Activated B cell treated with CpG ODN at 0.5 μM for 24 hours (primary cell): ENCODE data around the gene NUDT21. TPM values are rescaled to one million over a fixed set of nuclear protein-coding genes. Genes with fewer than 3 reads are reported as not detected.

Experiments
- ATAC-seq: fragments of 200-7000 bp; cut with Tn5 transposase; one replicate; pipeline ENCODE4 v1.10.0; 2021; ENCODE audit warnings: low read depth, mild to moderate bottlenecking, moderate library complexity
- CTCF ChIA-PET: fragments of 350-600 bp; sonication (Branson Sonifier 250); formaldehyde crosslinking; loops from one replicate; lab custom pipeline; 2021; ENCODE audit warnings: antibody characterized with exemption; lab: Charles Lee
- POLR2A ChIA-PET: fragments of 350-600 bp; sonication (Branson Sonifier 250); formaldehyde crosslinking; loops from one replicate; lab custom pipeline; 2021; ENCODE audit warnings: antibody characterized with exemption; lab: Charles Lee
- DNase-seq: peaks from one replicate; pipeline ENCODE4 v3.0.0; 2022
- H3K27ac Mint-ChIP-seq: one replicate; pipeline ENCODE4 v1.8.0; 2020; ENCODE audit warnings: mixed read lengths
- H3K27me3 Mint-ChIP-seq: one replicate; pipeline ENCODE4 v1.8.0; 2021; ENCODE audit warnings: mixed read lengths
- H3K36me3 Mint-ChIP-seq: one replicate; pipeline ENCODE4 v1.8.0; 2021; ENCODE audit warnings: low read depth, mixed read lengths
- H3K4me1 Mint-ChIP-seq: one replicate; pipeline ENCODE4 v1.8.0; 2021; ENCODE audit warnings: mixed read lengths
- H3K4me3 Mint-ChIP-seq: one replicate; pipeline ENCODE4 v1.8.0; 2020; ENCODE audit warnings: mild to moderate bottlenecking, mixed read lengths
- H3K9me3 Mint-ChIP-seq: one replicate; pipeline ENCODE4 v1.8.0; 2020; ENCODE audit warnings: mixed read lengths
- intact Hi-C: fragments of 100-400 bp; cut with micrococcal nuclease; formaldehyde crosslinking; loops from one replicate; pipeline ENCODE4 v1.15.1; 2024
- total RNA-seq: library from RNA; stranded (reverse); gene quantifications from 2 replicates; pipeline ENCODE4 v1.2.3, GENCODE V29; 2022
- TF ChIP-seq, protein P1 (sequence below): fragments of 200-600 bp; IDR thresholded peaks from one replicate; pipeline ENCODE4 v1.8.0; 2022; ENCODE audit warnings: antibody characterized with exemption, mild to moderate bottlenecking

NUDT21 gene
- total RNA-seq, 1 donor from 2014 or later, result 111 TPM

DNA sequence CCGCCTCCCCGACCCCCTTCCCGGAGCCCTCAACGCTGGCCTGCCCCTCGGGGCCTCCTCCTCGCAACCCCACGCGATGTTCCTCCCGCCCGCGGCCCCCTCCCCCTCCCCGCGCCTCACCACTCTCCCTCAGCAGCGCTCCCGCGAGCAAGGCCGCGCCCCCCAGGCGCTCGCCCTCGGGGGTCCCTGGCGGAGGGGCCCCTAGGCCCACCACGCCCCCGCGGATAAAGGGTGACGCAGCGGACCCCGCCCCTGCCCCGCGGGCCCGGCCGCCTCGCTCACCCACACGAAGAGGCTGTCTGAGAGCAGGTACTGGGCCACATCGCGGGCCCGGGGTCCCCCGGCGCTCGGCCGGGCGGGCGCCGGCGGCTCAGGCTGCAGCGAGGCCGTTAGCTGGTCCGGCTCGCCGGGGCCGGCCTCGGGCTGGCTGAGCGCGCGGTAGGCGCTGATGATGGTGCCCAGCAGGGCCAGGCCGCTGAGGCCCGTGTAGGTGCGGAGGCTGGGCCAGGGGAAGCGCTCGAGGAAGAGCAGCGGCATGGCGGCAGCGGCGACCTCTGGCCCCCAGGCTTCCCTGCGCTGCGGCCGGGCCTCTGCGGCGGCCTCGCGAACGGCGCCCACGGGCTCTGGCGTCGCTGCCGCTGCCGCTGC lies 26.2 kb downstream of the NUDT21 start:
- TF ChIP-seq, protein P1, sequence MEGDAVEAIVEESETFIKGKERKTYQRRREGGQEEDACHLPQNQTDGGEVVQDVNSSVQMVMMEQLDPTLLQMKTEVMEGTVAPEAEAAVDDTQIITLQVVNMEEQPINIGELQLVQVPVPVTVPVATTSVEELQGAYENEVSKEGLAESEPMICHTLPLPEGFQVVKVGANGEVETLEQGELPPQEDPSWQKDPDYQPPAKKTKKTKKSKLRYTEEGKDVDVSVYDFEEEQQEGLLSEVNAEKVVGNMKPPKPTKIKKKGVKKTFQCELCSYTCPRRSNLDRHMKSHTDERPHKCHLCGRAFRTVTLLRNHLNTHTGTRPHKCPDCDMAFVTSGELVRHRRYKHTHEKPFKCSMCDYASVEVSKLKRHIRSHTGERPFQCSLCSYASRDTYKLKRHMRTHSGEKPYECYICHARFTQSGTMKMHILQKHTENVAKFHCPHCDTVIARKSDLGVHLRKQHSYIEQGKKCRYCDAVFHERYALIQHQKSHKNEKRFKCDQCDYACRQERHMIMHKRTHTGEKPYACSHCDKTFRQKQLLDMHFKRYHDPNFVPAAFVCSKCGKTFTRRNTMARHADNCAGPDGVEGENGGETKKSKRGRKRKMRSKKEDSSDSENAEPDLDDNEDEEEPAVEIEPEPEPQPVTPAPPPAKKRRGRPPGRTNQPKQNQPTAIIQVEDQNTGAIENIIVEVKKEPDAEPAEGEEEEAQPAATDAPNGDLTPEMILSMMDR, result no peak
- Mint-ChIP-seq H3K9me3 (no peaks in the 10 kb centered on the region), H3K36me3 (peaks cover 15% of the 10 kb centered on the region), H3K4me3 (peak overlapping the region; percentile 96), H3K27me3 (no peaks in the 10 kb centered on the region), H3K4me1 (peaks cover 49% of the 10 kb centered on the region), H3K27ac (peak overlapping the region; percentile 95)
- ATAC-seq (peak; percentile 25), DNase-seq (peak; percentile 54)
- CTCF ChIA-PET, result no interaction called here
- intact Hi-C loops, result loop anchor here (1.0 to 10.0 kb wide), 9 partner anchors 19 to 1310 kb away; partner anchors contain the start of genes GNAO1, HERPUD1, KATNB1 and MT2A
- POLR2A ChIA-PET, result interaction anchor here (1.4 to 2.4 kb wide), 2 partner anchors 11 to 26 kb away, joined by 5 to 8 read pairs; partner anchors contain the start of genes NUDT21 and OGFOD1

GRCh38 chr16:56424404-56424764 lies 26.7 kb downstream of the NUDT21 start:
- POLR2A ChIA-PET, result interaction anchor here (1.3 to 2.4 kb wide), 3 partner anchors 10 to 27 kb away, joined by 4 to 8 read pairs (median 5); partner anchors contain the start of genes NUDT21 and OGFOD1
- DNase-seq (no peak), ATAC-seq (no peak)
- peak overlapping the region; percentile 96 for H3K4me3 Mint-ChIP-seq
- no peaks in the 10 kb centered on the region for H3K27me3 Mint-ChIP-seq
- H3K27ac Mint-ChIP-seq, result peak overlapping the region; percentile 95
- CTCF ChIA-PET, result no interaction called here
- TF ChIP-seq, protein P1, result no peak
- H3K9me3 Mint-ChIP-seq, result no peaks in the 10 kb centered on the region
- peaks cover 53% of the 10 kb centered on the region for H3K4me1 Mint-ChIP-seq
- intact Hi-C loops, result loop anchor here (1.0 to 10.0 kb wide), 7 partner anchors 18 to 1310 kb away; partner anchors contain the start of genes GNAO1, HERPUD1, KATNB1 and MT2A
- peaks cover 10% of the 10 kb centered on the region for H3K36me3 Mint-ChIP-seq

DNA sequence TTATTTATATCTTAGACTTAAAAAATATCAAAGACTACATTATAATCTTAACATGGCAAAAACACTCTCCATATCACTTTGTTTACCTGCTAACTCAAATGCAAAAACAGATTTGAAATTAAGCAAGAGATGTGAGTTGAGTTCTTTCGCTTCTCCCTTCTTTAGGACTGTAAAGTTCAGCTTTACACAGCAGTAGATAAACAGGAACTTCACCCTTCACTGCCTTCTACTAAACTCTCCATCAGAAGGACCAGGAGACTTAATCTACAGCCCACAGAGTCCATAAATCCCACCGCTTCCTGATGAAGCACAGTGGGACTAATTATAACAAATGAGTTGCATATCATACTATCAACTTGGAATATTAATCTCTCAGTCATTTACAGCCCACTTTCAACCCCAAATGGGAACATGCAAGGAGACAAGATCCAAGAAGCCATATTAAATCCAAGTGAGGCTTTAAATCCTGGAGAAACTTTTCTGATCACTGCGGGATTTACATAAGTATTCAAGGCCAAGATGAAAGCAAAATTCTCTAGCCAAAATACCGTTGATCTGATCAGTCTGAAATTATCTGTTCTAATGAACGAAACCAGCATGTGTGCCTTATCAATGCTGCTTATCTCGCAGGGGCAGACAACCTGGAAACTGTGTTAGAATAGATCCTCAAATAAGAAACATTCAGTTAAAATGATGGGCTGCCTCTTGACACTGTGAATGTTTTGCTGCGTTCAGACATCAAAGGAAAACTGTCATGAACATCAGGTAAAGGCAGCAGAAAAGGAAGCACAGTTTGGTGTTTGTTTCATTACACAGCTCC lies 27.3 kb downstream of the NUDT21 start:
- H3K27me3 Mint-ChIP-seq, result no peaks in the 10 kb centered on the region
- TF ChIP-seq, protein P1, result no peak
- intact Hi-C loops, result loop anchor here (1.0 to 10.0 kb wide), 8 partner anchors 17 to 1311 kb away; partner anchors contain the start of genes CCDC102A, GNAO1, HERPUD1 and KATNB1
- no peaks in the 10 kb centered on the region for H3K9me3 Mint-ChIP-seq
- peak overlapping the region; percentile 95 for H3K27ac Mint-ChIP-seq
- CTCF ChIA-PET, result no interaction called here
- H3K36me3 Mint-ChIP-seq, result peaks cover 9% of the 10 kb centered on the region
- H3K4me3 Mint-ChIP-seq, result peak overlapping the region; percentile 96
- DNase-seq, result no peak
- POLR2A ChIA-PET, result interaction anchor here (0.6 to 2.4 kb wide), 4 partner anchors 10 to 371 kb away, joined by 3 to 8 read pairs (median 4); partner anchors contain the start of genes NUDT21 and OGFOD1
- peaks cover 58% of the 10 kb centered on the region for H3K4me1 Mint-ChIP-seq
- ATAC-seq, result peak; percentile 35

- ATAC-seq (no peak), DNase-seq (no peak)
- H3K9me3 Mint-ChIP-seq, result no peaks in the 10 kb centered on the region
- ChIA-PET CTCF (no interaction called here), POLR2A (interaction anchor here (0.5 to 2.4 kb wide), 3 partner anchors 9 to 738 kb away, joined by 4 to 8 read pairs (median 4); partner anchors contain the start of genes NUDT21 and OGFOD1)
- H3K4me3 Mint-ChIP-seq, result peak overlapping the region; percentile 96
- peak overlapping the region; percentile 95 for H3K27ac Mint-ChIP-seq
- TF ChIP-seq, protein P1, result no peak
- peaks cover 11% of the 10 kb centered on the region for H3K36me3 Mint-ChIP-seq
- peaks cover 64% of the 10 kb centered on the region for H3K4me1 Mint-ChIP-seq
- intact Hi-C loops, result loop anchor here (2.0 to 10.0 kb wide), 5 partner anchors 228 to 1312 kb away; partner anchors contain the start of genes CCDC102A, GNAO1, HERPUD1 and KATNB1
- H3K27me3 Mint-ChIP-seq, result no peaks in the 10 kb centered on the region
These were observed 28.2 kb downstream of the NUDT21 start for GRCh38 chr16:56422896-56423441.
